HCT116 (cell line): ENCODE results near the gene PRG2. TPM values are rescaled to one million over a fixed set of nuclear protein-coding genes. Genes with fewer than 3 reads are reported as not detected.

ENCODE experiments used
- ATAC-seq: fragments of 200-7000 bp; cut with Tn5 transposase; 2 replicates; pipeline ENCODE4 v1.9.1; 2020; ENCODE audit warnings: mild to moderate bottlenecking, moderate library complexity
- BruUV-seq: library from RNA; stranded (reverse); fragments of 400-500 nt; replicated peaks from 2 replicates; lab custom pipeline; 2021; lab: Mats Ljungman, UMichigan
- CTCF ChIA-PET: fragments of 300-600 bp; sonication (Branson Sonifier 250); formaldehyde crosslinking; loops from one replicate; lab custom pipeline; 2021; ENCODE audit warnings: antibody characterized with exemption; lab: Charles Lee
- POLR2A ChIA-PET: fragments of 300-600, 350-600 bp; sonication (Branson Sonifier 250); formaldehyde crosslinking; loops from one replicate; lab custom pipeline; 2021; ENCODE audit warnings: antibody characterized with exemption; lab: Charles Lee
- RAD21 ChIA-PET, 2 experiments: fragments of 300-600 bp; sonication (Branson Sonifier 250); formaldehyde crosslinking; loops; one replicate each; lab custom pipeline; 2023; ENCODE audit warnings: low total read pairs in 2 of 2; ENCODE audit not compliant: uncharacterized antibody in 2 of 2, unreplicated experiment in 2 of 2, low non-redundant PET in 1 of 2; lab: Charles Lee
- DNase-seq: peaks from one replicate; pipeline ENCODE4 v3.0.0-alpha.2; 2010; ENCODE audit warnings: low read depth, low spot score
- H2AFZ ChIP-seq: fragments of 200-600 bp; shearing (Covaris generic), sonication (generic); 2 replicates; pipeline ENCODE4 v1.6.1; 2017; ENCODE audit warnings: low read depth, mixed run types, mixed read lengths, antibody characterized with exemption, low read length; ENCODE audit not compliant: poor library complexity, severe bottlenecking
- H3K27ac ChIP-seq: 2 replicates; pipeline ENCODE4 v1.5.1; 2012; ENCODE audit warnings: low read depth, low read length
- H3K27me3 ChIP-seq: fragments of 200-600 bp; sonication (generic); 2 replicates; pipeline ENCODE4 v1.6.1; 2016; ENCODE audit warnings: mixed run types, low read length, mixed read lengths; ENCODE audit not compliant: insufficient read depth
- H3K36me3 ChIP-seq, 2 experiments: fragments of 200-500 bp in 1 of 2; fragments of 200-600 bp in 1 of 2; sonication (Bioruptor generic) in 1 of 2; sonication (generic) in 1 of 2; 2 replicates each; pipeline versions ENCODE4 v1.5.1 to v1.6.1; 2014 to 2016; ENCODE audit warnings: low read length in 2 of 2, inconsistent platforms in 1 of 2, mixed read lengths in 1 of 2, mixed run types in 1 of 2; ENCODE audit not compliant: insufficient read depth in 2 of 2, control insufficient read depth in 1 of 2
- H3K4me1 ChIP-seq, 2 experiments: fragments of 200-600 bp in 1 of 2; sonication (generic) in 1 of 2; 2 replicates each; pipeline versions ENCODE4 v1.5.1 to v1.6.1; 2012 to 2017; ENCODE audit warnings: low read length in 2 of 2, inconsistent platforms in 1 of 2, mild to moderate bottlenecking in 1 of 2, mixed read lengths in 1 of 2, mixed run types in 1 of 2, moderate library complexity in 1 of 2; ENCODE audit not compliant: insufficient read depth in 2 of 2, control insufficient read depth in 1 of 2
- H3K4me2 ChIP-seq: fragments of 200-600 bp; sonication (generic); 2 replicates; pipeline ENCODE4 v1.6.1; 2017; ENCODE audit warnings: mixed run types, low read length, mixed read lengths
- H3K4me3 ChIP-seq, 2 experiments: fragments of 200-600 bp in 1 of 2; sonication (generic) in 1 of 2; replicated peaks in 1 of 2; 2 replicates each; pipeline ENCODE4 v1.5.1; 2011 to 2016; ENCODE audit warnings: low read length in 2 of 2, control low read depth in 1 of 2, low read depth in 1 of 2, mild to moderate bottlenecking in 1 of 2, mixed read lengths in 1 of 2, mixed run types in 1 of 2
- H3K79me2 ChIP-seq: fragments of 200-600 bp; sonication (generic); 2 replicates; pipeline ENCODE4 v1.6.1; 2017; ENCODE audit warnings: mild to moderate bottlenecking, mixed run types, low read length, moderate library complexity, mixed read lengths; ENCODE audit not compliant: insufficient read depth
- H3K9ac ChIP-seq: fragments of 200-600 bp; sonication (generic); 2 replicates; pipeline ENCODE4 v1.6.1; 2016; ENCODE audit warnings: low read length, mixed read lengths
- H3K9me2 ChIP-seq: fragments of 200-600 bp; sonication (generic), shearing (Covaris generic); 2 replicates; pipeline ENCODE4 v1.6.1; 2017; ENCODE audit warnings: mixed run types, mild to moderate bottlenecking, moderate library complexity; ENCODE audit not compliant: insufficient read depth
- H3K9me3 ChIP-seq, 2 experiments: fragments of 200-500 bp in 1 of 2; fragments of 200-600 bp in 1 of 2; sonication (Bioruptor generic) in 1 of 2; sonication (generic) in 1 of 2; 2 replicates each; pipeline ENCODE4 v1.6.1; 2014 to 2017; ENCODE audit warnings: low read length in 2 of 2, mixed read lengths in 2 of 2, inconsistent platforms in 1 of 2, low read depth in 1 of 2, mild to moderate bottlenecking in 1 of 2, mixed run types in 1 of 2, moderate library complexity in 1 of 2; ENCODE audit not compliant: control insufficient read depth in 1 of 2, insufficient read depth in 1 of 2
- H4K20me1 ChIP-seq: fragments of 200-600 bp; sonication (generic), shearing (Covaris generic); 2 replicates; pipeline ENCODE4 v1.6.1; 2017; ENCODE audit warnings: mixed run types, mild to moderate bottlenecking, moderate library complexity; ENCODE audit not compliant: insufficient read depth
- CBX3 ChIP-seq: IDR thresholded peaks from 2 replicates; pipeline ENCODE4 v1.6.1; 2012; ENCODE audit warnings: low read depth
- CEBPB ChIP-seq: IDR thresholded peaks from 2 replicates; pipeline ENCODE4 v1.6.1; 2012; ENCODE audit warnings: low read depth
- EZH2 ChIP-seq: fragments of 200-600 bp; sonication (generic); IDR thresholded peaks from 2 replicates; pipeline ENCODE4 v1.6.1; 2017; ENCODE audit warnings: antibody characterized with exemption, mixed run types
- EZH2phosphoT487 ChIP-seq: fragments of 200-600 bp; IDR thresholded peaks from 2 replicates; pipeline ENCODE4 v1.6.1; 2018; ENCODE audit warnings: antibody characterized with exemption, borderline replicate concordance
- FOSL1 ChIP-seq: IDR thresholded peaks from 2 replicates; pipeline ENCODE4 v1.6.1; 2012; ENCODE audit warnings: low read depth
- MAX ChIP-seq: IDR thresholded peaks from 2 replicates; pipeline ENCODE4 v1.6.1; 2012
- POLR2AphosphoS5 ChIP-seq: IDR thresholded peaks from 2 replicates; pipeline ENCODE4 v1.6.1; 2011; ENCODE audit warnings: mild to moderate bottlenecking, low read depth, low read length, moderate library complexity
- REST ChIP-seq: IDR thresholded peaks from 2 replicates; pipeline ENCODE4 v1.6.1; 2012; ENCODE audit warnings: low read depth
- SIN3A ChIP-seq: IDR thresholded peaks from 2 replicates; pipeline ENCODE4 v1.6.1; 2012; ENCODE audit warnings: low read depth
- TCF7L2 ChIP-seq: IDR thresholded peaks from 2 replicates; pipeline ENCODE4 v1.7.0; 2011; ENCODE audit warnings: borderline replicate concordance, inconsistent platforms; ENCODE audit not compliant: insufficient read depth, insufficient read length; ENCODE audit errors: extremely low read depth
- YY1 ChIP-seq: IDR thresholded peaks from 2 replicates; pipeline ENCODE4 v1.6.1; 2011; ENCODE audit warnings: low read length, low read depth, moderate library complexity, mild to moderate bottlenecking; ENCODE audit not compliant: insufficient replicate concordance; ENCODE audit errors: extremely low read depth
- ZBTB33 ChIP-seq: IDR thresholded peaks from 2 replicates; pipeline ENCODE4 v1.6.1; 2011; ENCODE audit warnings: mild to moderate bottlenecking, low read length, moderate library complexity; ENCODE audit not compliant: insufficient replicate concordance; ENCODE audit errors: extremely low read depth
- ZFX ChIP-seq: fragments of 450-650 bp; IDR thresholded peaks from 2 replicates; pipeline ENCODE4 v1.6.1; 2017
- intact Hi-C: fragments of 100-400 bp; cut with micrococcal nuclease; formaldehyde crosslinking; loops from 2 replicates; pipeline ENCODE4 v1.10.0; 2022
- total RNA-seq: library from RNA; stranded (reverse); gene quantifications from one replicate; pipeline ENCODE4 v1.2.1, GENCODE V29; 2021; ENCODE audit not compliant: unreplicated experiment

PRG2 gene
- total RNA-seq, 1 experiment from 2014 or later: 0.81 TPM

GRCh38 chr11:57353036-57353435 lies 37.4 kb downstream of the PRG2 start:
- H3K4me2 ChIP-seq: no peak overlapping the region
- H3K27ac ChIP-seq: no peak overlapping the region
- ChIA-PET CTCF (interaction anchor here (0.5 to 0.7 kb wide), 2 partner anchors 13 to 27 kb away, joined by 3 read pairs; no protein-coding TSS in a partner anchor), RAD21 (no interaction called here), POLR2A (no interaction called here)
- ATAC-seq: no peak
- H3K4me1 ChIP-seq: peaks cover 3 to 8% of the 10 kb centered on the region in 2 experiments; a peak in 3 of 4 replicates
- H3K9ac ChIP-seq: no peak overlapping the region
- H2AFZ ChIP-seq: no peak overlapping the region
- H3K36me3 ChIP-seq: no peaks in the 10 kb centered on the region
- DNase-seq: no peak
- H3K27me3 ChIP-seq: no peaks in the 10 kb centered on the region
- no peak overlapping the region for H3K4me3 ChIP-seq
- H4K20me1 ChIP-seq: no peaks in the 10 kb centered on the region
- intact Hi-C loops: no loop called here
- no peaks in the 10 kb centered on the region for H3K9me3 ChIP-seq
- no TSS peak for BruUV-seq
- H3K79me2 ChIP-seq: no peaks in the 10 kb centered on the region
- H3K9me2 ChIP-seq: no peaks in the 10 kb centered on the region
- no peak for TF ChIP-seq CBX3
- TF ChIP-seq EZH2: no peak

- ChIA-PET RAD21 (interaction anchor here in 1 of 2 experiments (0.7 kb wide), 1 partner anchor 91 kb away, joined by 3 read pairs; no protein-coding TSS in a partner anchor), CTCF (interaction anchor here (0.6 to 2.1 kb wide), 10 partner anchors 11 to 1164 kb away, joined by 3 to 6 read pairs (median 3); partner anchors contain the start of gene SSRP1), POLR2A (no interaction called here)
- Histone ChIP-seq H2AFZ (peak overlapping the region; percentile 91), H3K4me3 (no peak overlapping the region), H3K79me2 (no peaks in the 10 kb centered on the region), H3K36me3 (no peaks in the 10 kb centered on the region), H3K27ac (no peak overlapping the region), H3K27me3 (no peaks in the 10 kb centered on the region), H3K9me3 (no peaks in the 10 kb centered on the region), H3K9ac (no peak overlapping the region), H3K4me1 (peaks cover 3 to 19% of the 10 kb centered on the region in 2 experiments; a peak in 3 of 4 replicates), H3K4me2 (peak overlapping the region; percentile 61), H4K20me1 (no peaks in the 10 kb centered on the region), H3K9me2 (no peaks in the 10 kb centered on the region)
- peak; percentile 78 for ATAC-seq
- intact Hi-C loops: loop anchor here (5.0 kb wide), 3 partner anchors 108 to 553 kb away; no protein-coding TSS in a partner anchor
- peak; percentile 26 for DNase-seq
- BruUV-seq: no TSS peak
- TF ChIP-seq REST (no peak), POLR2AphosphoS5 (no peak), ZBTB33 (no peak), CEBPB (no peak), ZFX (no peak), FOSL1 (no peak), SIN3A (no peak), YY1 (no peak), TCF7L2 (no peak), EZH2phosphoT487 (no peak), MAX (no peak)
These were observed 40.8 kb downstream of the PRG2 start for GRCh38 chr11:57349491-57350274.
